Gastroesophageal sphincter (tissue), 2 donors: ENCODE measurements around the gene TOMM20.

Experiments
- EP300 ChIP-seq: sonication (generic); formaldehyde crosslinking; IDR thresholded peaks from one replicate; pipeline ENCODE4 v1.6.1; 2017; ENCODE audit warnings: antibody characterized with exemption, mild to moderate bottlenecking
- POLR2A ChIP-seq, 2 donors: fragments of 450-650 bp; IDR thresholded peaks; one replicate each; pipeline ENCODE4 v1.6.1; 2017; ENCODE audit warnings: antibody characterized with exemption in 2 of 2, mild to moderate bottlenecking in 2 of 2, moderate library complexity in 1 of 2

GRCh38 chr1:235072096-235072495 lies 56.5 kb downstream of the TOMM20 start:
- TF ChIP-seq POLR2A (IDR thresholded peaks at IDR 0.05), result no peak
- no peak for TF ChIP-seq EP300
